ENCODE results near the gene MAD1L1. TPM values are rescaled to one million over a fixed set of nuclear protein-coding genes. Genes with fewer than 3 reads are reported as not detected.

MAD1L1 gene
- total RNA-seq, 1 experiment from 2014 or later: 43.8 TPM

DNA sequence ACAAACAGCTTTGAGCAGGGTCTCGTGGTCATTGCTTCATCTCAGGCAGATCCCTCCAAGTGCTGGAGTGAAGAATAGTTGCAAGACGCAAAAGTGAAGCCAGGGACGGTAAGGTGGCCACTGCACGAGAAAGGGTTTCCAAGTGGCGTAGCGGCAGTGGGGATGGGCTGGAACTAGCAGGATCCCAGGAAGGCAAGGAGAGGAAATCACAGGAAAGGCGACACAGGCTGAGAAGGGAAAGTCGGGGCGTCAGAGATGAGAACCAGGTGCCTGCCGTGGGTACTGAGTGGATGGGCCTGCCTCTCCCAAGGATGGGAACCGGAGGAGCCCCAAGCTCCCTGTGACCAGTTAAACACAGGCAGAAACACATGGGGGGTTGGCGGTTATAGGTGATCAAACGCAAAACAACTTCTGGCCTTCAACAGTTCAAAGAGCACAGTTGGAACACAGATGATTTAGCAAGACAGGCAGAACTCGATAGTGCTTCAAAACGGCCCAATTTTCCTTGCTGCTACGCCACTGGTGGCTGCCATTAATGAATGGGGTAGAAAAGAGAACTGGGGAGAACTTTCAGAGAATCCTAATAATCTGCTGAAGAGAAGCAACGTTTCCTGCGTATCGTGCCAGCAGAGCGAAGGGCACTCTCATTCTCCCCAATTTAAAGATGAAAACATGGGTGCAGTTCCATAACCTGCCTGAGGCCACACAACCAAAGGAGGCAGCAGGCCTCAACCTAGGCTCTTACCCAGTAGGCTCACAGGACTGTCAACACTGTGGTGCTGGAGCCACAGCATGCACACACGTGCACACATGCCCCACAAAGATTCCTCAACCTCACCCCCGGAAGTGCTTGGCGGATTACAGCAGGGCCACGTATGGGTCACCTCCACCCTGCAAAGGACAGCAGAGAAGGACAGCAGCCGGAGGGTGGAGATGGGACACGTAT lies 61.9 kb downstream of the MAD1L1 start:
- ChIA-PET CTCF (interaction anchor here (0.7 to 1.3 kb wide), 2 partner anchors 24 to 46 kb away, joined by 3 to 4 read pairs; no protein-coding TSS in a partner anchor), POLR2A (no interaction called here)
- H3K27me3 Mint-ChIP-seq (ENCODE audit: low read depth): no peaks in the 10 kb centered on the region; the same call in 1 of the 2 replicates
- peaks cover 14% of the 10 kb centered on the region for H3K4me1 Mint-ChIP-seq
- DNase-seq (ENCODE audit: low spot score) (no peak), ATAC-seq (no peak)
- H3K4me3 Mint-ChIP-seq: no peak overlapping the region
- peak overlapping the region; percentile 94 for H3K27ac Mint-ChIP-seq
- TF ChIP-seq FOXK1 (CRISPR knock-in tag; IDR thresholded peaks at IDR 0.05) (no peak), KAT7 (CRISPR knock-in tag; IDR thresholded peaks at IDR 0.05; ENCODE audit: borderline replicate concordance) (no peak), SMAD3 (CRISPR knock-in tag; IDR thresholded peaks at IDR 0.05; ENCODE audit: borderline replicate concordance) (no peak), RORB (CRISPR knock-in tag; IDR thresholded peaks at IDR 0.05) (no peak), ZNF232 (CRISPR knock-in tag; IDR thresholded peaks at IDR 0.05) (no peak), ZNF396 (CRISPR knock-in tag; IDR thresholded peaks at IDR 0.05; ENCODE audit: borderline replicate concordance) (no peak), MYBL2 (CRISPR knock-in tag; IDR thresholded peaks at IDR 0.05) (no peak), ZNF671 (CRISPR knock-in tag; IDR thresholded peaks at IDR 0.05) (no peak), ZSCAN18 (CRISPR knock-in tag; IDR thresholded peaks at IDR 0.05) (no peak), CREM (CRISPR knock-in tag; IDR thresholded peaks at IDR 0.05) (no peak), SP1 (CRISPR knock-in tag; conservative IDR thresholded peaks at IDR 0.05) (no peak)
- TF ChIP-seq, protein P1, sequence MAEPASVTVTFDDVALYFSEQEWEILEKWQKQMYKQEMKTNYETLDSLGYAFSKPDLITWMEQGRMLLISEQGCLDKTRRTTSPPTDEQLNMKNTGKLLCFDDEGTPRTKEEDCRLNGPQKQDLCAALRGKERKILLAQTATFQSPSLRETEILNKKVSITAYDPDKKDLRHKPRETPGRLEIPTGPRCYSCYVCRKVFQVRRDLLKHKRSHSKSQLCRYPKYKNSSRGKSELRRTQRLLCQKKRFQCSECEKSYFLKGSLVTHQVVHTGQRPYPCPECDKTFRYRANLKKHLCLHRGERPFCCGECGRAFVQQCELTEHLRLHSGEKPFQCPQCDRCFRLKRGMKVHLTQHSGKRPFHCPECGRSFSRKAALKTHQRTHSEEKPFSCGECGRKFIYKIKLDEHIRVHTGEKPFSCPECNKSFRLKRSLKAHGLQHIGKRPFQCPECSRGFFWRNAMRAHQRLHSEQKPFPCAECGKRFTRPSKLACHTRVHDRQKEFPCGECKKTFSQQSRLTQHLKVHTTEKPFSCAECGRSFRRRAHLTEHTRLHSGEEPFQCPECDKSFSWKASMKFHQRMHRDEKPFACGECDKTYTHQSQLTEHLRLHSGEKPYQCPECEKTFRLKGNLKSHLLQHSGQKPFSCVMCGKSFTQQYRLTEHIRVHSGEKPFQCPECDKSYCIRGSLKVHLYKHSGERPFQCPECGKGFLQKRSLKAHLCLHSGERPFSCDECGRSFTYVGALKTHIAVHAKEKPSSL (CRISPR knock-in tag; conservative IDR thresholded peaks at IDR 0.05): no peak
- H3K9me3 Mint-ChIP-seq: no peaks in the 10 kb centered on the region
- H3K36me3 Mint-ChIP-seq: peaks cover 24% of the 10 kb centered on the region

- no peaks in the 10 kb centered on the region; the same call in 1 of the 2 replicates for H3K27me3 Mint-ChIP-seq (ENCODE audit: low read depth)
- ChIA-PET CTCF (interaction anchor here (0.7 kb wide), 1 partner anchor 25 kb away, joined by 4 read pairs; no protein-coding TSS in a partner anchor), POLR2A (no interaction called here)
- H3K4me3 Mint-ChIP-seq: no peak overlapping the region
- peak overlapping the region; percentile 94 for H3K27ac Mint-ChIP-seq
- TF ChIP-seq ZSCAN18 (CRISPR knock-in tag; IDR thresholded peaks at IDR 0.05): no peak
- TF ChIP-seq SOX15 (CRISPR knock-in tag; IDR thresholded peaks at IDR 0.05): no peak
- TF ChIP-seq, protein P2, sequence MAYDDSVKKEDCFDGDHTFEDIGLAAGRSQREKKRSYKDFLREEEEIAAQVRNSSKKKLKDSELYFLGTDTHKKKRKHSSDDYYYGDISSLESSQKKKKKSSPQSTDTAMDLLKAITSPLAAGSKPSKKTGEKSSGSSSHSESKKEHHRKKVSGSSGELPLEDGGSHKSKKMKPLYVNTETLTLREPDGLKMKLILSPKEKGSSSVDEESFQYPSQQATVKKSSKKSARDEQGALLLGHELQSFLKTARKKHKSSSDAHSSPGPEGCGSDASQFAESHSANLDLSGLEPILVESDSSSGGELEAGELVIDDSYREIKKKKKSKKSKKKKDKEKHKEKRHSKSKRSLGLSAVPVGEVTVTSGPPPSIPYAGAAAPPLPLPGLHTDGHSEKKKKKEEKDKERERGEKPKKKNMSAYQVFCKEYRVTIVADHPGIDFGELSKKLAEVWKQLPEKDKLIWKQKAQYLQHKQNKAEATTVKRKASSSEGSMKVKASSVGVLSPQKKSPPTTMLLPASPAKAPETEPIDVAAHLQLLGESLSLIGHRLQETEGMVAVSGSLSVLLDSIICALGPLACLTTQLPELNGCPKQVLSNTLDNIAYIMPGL (CRISPR knock-in tag; IDR thresholded peaks at IDR 0.05): no peak
- TF ChIP-seq PRDM15 (CRISPR knock-in tag; IDR thresholded peaks at IDR 0.05): no peak
- TF ChIP-seq, protein P3, sequence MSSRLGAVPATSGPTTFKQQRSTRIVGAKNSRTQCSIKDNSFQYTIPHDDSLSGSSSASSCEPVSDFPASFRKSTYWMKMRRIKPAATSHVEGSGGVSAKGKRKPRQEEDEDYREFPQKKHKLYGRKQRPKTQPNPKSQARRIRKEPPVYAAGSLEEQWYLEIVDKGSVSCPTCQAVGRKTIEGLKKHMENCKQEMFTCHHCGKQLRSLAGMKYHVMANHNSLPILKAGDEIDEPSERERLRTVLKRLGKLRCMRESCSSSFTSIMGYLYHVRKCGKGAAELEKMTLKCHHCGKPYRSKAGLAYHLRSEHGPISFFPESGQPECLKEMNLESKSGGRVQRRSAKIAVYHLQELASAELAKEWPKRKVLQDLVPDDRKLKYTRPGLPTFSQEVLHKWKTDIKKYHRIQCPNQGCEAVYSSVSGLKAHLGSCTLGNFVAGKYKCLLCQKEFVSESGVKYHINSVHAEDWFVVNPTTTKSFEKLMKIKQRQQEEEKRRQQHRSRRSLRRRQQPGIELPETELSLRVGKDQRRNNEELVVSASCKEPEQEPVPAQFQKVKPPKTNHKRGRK (CRISPR knock-in tag; IDR thresholded peaks at IDR 0.05; ENCODE audit: borderline replicate concordance): no peak
- peaks cover 20% of the 10 kb centered on the region for H3K36me3 Mint-ChIP-seq
- no peaks in the 10 kb centered on the region for H3K9me3 Mint-ChIP-seq
- ATAC-seq (no peak), DNase-seq (ENCODE audit: low spot score) (no peak)
- peaks cover 7% of the 10 kb centered on the region for H3K4me1 Mint-ChIP-seq
Measured at GRCh38 chr7:2169923-2170575, 62.7 kb downstream of the MAD1L1 start.
